ENCODE data around the gene CECR2.

CECR2 gene

GRCh38 chr22:17460895-17461294, 91.6 kb downstream of the CECR2 start:
- DNase-seq (ENCODE audit: low spot score) = no peak

GRCh38 chr22:17470880-17471500, 101.7 kb downstream of the CECR2 start:
- DNase-seq (ENCODE audit: low spot score) = no peak

- no peak for DNase-seq (ENCODE audit: low spot score)
These were observed 102.8 kb downstream of the CECR2 start for GRCh38 chr22:17471886-17472535.

GRCh38 chr22:17472932-17473331, 103.7 kb downstream of the CECR2 start:
- peak; percentile 70 for DNase-seq (ENCODE audit: low spot score)

GRCh38 chr22:17475318-17476230, 106.3 kb downstream of the CECR2 start:
- no peak for DNase-seq (ENCODE audit: low spot score)

- DNase-seq (ENCODE audit: low spot score) = no peak
These were observed 107.6 kb downstream of the CECR2 start for GRCh38 chr22:17476838-17477237.

GRCh38 chr22:17477391-17477833, 108.2 kb downstream of the CECR2 start:
- DNase-seq (ENCODE audit: low spot score) = no peak

GRCh38 chr22:17479135-17479534, 109.9 kb downstream of the CECR2 start:
- no peak for DNase-seq (ENCODE audit: low spot score)

GRCh38 chr22:17481424-17481823, 112.2 kb downstream of the CECR2 start:
- no peak for DNase-seq (ENCODE audit: low spot score)

- DNase-seq (ENCODE audit: low spot score) = no peak
These were observed 114.6 kb downstream of the CECR2 start for GRCh38 chr22:17483688-17484372.

- no peak for DNase-seq (ENCODE audit: low spot score)
These were observed 115.3 kb downstream of the CECR2 start for GRCh38 chr22:17484608-17485007.

GRCh38 chr22:17486313-17486712, 117.1 kb downstream of the CECR2 start:
- no peak for DNase-seq (ENCODE audit: low spot score)

GRCh38 chr22:17486719-17487118, 117.5 kb downstream of the CECR2 start:
- DNase-seq (ENCODE audit: low spot score) = no peak

- DNase-seq (ENCODE audit: low spot score) = no peak
These were observed 119.8 kb downstream of the CECR2 start for GRCh38 chr22:17489101-17489500.

- no peak for DNase-seq (ENCODE audit: low spot score)
These were observed 121.9 kb downstream of the CECR2 start for GRCh38 chr22:17491090-17491640.

GRCh38 chr22:17492247-17492646, 123.0 kb downstream of the CECR2 start:
- DNase-seq (ENCODE audit: low spot score) = no peak

- DNase-seq (ENCODE audit: low spot score) = no peak
These were observed 124.2 kb downstream of the CECR2 start for GRCh38 chr22:17493419-17493981.

- no peak for DNase-seq (ENCODE audit: low spot score)
These were observed 127.6 kb downstream of the CECR2 start for GRCh38 chr22:17496841-17497240.

- no peak for DNase-seq (ENCODE audit: low spot score)
These were observed 132.5 kb downstream of the CECR2 start for GRCh38 chr22:17501679-17502285.

GRCh38 chr22:17508110-17508509, 138.8 kb downstream of the CECR2 start:
- DNase-seq (ENCODE audit: low spot score) = no peak

- DNase-seq (ENCODE audit: low spot score) = no peak
These were observed 143.7 kb downstream of the CECR2 start for GRCh38 chr22:17512960-17513359.

All from ecto neural progenitor cell (in vitro differentiated cells).